Measurements from ENCODE around the gene LHX3.

DNA sequence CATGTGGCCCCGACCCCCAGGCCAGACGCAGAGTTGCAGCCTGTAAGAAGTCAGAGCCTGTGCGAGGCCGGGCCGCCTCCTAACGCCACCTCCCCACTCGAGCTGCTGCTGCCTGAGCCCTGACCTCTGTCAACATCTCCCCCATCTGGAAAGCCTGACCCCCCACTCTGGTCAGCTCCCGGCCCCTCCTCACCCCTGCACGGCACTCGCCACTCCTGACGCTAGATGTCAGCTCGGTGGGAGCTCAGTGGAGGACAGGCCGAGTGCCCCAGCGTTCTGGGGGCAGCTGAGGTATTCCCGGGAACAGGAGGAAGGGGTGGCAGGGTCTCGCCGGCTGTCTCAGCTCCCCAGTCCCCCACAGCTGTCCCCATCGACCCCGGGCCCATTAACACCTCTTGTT lies 19.9 kb downstream of the LHX3 start:
- TF ChIP-seq, protein P1, sequence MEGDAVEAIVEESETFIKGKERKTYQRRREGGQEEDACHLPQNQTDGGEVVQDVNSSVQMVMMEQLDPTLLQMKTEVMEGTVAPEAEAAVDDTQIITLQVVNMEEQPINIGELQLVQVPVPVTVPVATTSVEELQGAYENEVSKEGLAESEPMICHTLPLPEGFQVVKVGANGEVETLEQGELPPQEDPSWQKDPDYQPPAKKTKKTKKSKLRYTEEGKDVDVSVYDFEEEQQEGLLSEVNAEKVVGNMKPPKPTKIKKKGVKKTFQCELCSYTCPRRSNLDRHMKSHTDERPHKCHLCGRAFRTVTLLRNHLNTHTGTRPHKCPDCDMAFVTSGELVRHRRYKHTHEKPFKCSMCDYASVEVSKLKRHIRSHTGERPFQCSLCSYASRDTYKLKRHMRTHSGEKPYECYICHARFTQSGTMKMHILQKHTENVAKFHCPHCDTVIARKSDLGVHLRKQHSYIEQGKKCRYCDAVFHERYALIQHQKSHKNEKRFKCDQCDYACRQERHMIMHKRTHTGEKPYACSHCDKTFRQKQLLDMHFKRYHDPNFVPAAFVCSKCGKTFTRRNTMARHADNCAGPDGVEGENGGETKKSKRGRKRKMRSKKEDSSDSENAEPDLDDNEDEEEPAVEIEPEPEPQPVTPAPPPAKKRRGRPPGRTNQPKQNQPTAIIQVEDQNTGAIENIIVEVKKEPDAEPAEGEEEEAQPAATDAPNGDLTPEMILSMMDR (tag by site-specific recombination; IDR thresholded peaks at IDR 0.05): no peak
- no peak for TF ChIP-seq KLF1 (tag by site-specific recombination; IDR thresholded peaks at IDR 0.05)
- no peak for TF ChIP-seq ZNF148 (tag by site-specific recombination; IDR thresholded peaks at IDR 0.05; ENCODE audit: borderline replicate concordance)
- TF ChIP-seq ZBTB7A (tag by site-specific recombination; IDR thresholded peaks at IDR 0.05; ENCODE audit: low read depth): no peak
